NCI-H510A treated with DMSO at 0.1 percent for 48 hours (cell line): ENCODE measurements around the gene ZNF557.

ENCODE experiments used
- DNase-seq: peaks from one replicate; lab custom pipeline; 2025; lab: John Stamatoyannopoulos, UW

Gene ZNF557

GRCh38 chr19:7125221-7125620, 55.7 kb downstream of the ZNF557 start:
- no peak for DNase-seq

DNA sequence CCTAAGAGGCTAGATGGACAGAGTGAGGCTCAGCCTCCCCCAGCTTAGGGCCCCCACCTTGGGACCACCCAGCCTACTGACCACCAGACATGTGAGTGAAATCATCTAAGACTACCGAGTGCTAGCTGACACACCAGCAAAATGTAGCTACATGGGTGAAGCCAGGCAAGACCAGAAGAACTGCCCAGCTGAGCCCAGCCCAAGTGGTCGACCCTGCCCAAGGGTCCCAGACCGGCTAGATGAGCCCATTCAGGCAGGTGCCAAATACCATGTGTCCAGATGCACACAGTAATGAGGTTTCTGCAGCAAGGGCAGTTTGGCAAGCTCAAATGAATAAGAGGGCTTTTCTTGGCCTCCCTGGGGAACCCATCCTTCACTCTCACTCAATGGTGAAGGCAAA, 56.6 kb downstream of the ZNF557 start:
- no peak for DNase-seq

- DNase-seq, result no peak
Measured at GRCh38 chr19:7130043-7130442, 60.5 kb downstream of the ZNF557 start.

GRCh38 chr19:7132054-7132453, 62.6 kb downstream of the ZNF557 start:
- no peak for DNase-seq

GRCh38 chr19:7137120-7137519, 67.6 kb downstream of the ZNF557 start:
- no peak for DNase-seq
